A172 (cell line): ENCODE measurements around the gene IMMP2L. TPM values are rescaled to one million over a fixed set of nuclear protein-coding genes. Genes with fewer than 3 reads are reported as not detected.
"Not testable (repeated sequence)": the region's sequence is repeated elsewhere in the genome, so short reads cannot be mapped to it uniquely, and the experiment has no call there.

ENCODE experiments used
- DNase-seq: peaks from one replicate; pipeline ENCODE4 v3.0.0-alpha.2; 2015; ENCODE audit warnings: low spot score
- total RNA-seq: library from RNA; depleted of rRNA; stranded (reverse); fragments of >200 nt; shearing (Covaris generic); gene quantifications from 2 replicates; pipeline ENCODE4 v1.2.3, GENCODE V29; 2014; rRNA removed

IMMP2L gene
- 10.8 and 22.6 TPM in 2 replicates for total RNA-seq

GRCh38 chr7:111561904-111562732 is at the start of gene IMMP2L:
Gene IMMP2L (minus strand): TSS chr7:111562492.
- DNase-seq = peak; percentile 71

DNA sequence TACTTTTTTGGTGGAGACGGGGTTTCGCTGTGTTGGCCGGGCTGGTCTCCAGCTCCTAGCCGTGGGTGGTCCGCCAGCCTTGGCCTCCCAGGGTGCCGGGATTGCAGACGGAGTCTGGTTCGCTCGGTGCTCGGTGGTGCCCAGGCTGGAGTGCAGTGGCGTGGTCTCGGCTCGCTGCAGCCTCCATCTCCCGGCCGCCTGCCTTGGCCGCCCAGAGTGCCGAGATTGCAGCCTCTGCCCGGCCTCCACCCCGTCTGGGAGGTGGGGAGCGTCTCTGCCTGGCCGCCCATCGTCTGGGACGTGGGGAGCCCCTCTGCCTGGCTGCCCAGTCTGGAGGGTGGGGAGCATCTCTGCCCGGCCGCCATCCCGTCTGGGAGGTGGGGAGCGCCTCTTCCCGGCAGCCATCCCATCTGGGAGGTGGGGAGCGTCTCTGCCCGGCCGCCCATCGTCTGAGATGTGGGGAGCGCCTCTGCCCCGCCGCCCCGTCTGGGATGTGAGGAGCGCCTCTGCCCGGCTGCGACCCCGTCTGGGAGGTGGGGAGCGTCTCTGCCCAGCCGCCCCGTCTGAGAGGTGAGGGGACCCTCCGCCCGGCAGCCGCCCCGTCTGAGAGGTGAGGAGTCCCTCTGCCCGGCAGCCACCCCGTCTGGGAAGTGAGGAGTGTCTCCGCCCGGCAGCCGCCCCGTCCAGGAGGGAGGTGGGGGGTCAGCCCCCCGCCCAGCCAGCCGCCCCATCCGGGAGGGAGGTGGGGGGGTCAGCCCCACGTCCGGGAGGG is 47.4 kb upstream of the IMMP2L start:
- DNase-seq = not testable (repeated sequence)

DNA sequence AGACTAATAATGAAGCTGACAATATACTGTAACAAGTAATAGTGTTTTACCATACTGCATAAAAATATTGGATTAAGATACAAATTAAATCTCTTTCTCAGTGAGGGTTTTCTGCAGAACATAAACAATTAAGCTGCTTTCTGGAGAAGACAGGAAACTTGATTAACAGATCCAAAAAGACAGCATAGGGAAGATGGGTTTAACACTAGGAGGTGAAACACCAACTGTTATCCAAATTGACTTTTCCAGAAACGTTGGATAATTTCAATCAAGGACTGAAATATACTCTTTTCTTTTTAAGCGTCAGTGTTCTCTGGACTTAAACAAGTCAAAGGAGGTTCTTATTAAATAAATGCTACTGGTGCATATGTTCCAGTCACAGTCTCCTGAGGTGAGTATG is 45.3 kb upstream of the IMMP2L start:
- no peak for DNase-seq

DNA sequence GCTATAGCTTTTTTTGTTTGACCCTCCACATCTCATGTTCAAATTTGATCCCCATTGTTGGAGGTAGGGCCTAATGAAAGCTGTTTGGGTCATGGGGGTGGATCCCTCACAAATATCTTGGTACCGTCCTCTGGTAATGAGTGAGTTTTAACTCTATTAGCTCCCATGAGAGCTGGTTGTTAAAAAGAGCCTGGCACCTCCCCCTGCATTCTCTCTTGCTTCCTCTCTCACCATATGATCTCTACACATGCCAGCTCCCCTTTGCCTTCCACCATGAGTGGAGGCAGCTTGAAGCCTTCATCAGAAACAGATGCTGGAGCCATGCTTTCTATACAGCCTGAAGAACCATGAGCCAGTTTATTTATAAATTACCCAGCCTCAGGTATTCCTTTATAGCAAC is 43.0 kb upstream of the IMMP2L start:
- no peak for DNase-seq

DNA sequence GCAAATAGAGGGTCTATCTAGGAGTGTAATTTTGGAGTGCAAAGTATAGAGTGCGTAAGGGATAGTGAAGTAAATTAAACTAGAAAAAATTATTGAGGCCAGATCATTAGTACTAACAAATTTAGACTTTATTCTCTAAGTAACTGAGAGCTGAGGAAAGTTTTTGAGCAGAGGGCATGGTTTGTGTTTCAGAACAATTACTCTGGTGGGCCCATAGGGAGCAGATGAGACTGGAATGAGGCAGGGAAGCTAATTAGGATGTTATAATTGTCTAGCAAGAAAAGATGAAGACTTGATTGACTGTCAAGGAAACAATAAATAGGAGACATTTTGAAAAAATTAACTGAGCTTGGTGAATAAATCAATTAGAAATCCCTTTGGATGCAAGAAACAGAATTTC is 37.8 kb upstream of the IMMP2L start:
- no peak for DNase-seq

DNA sequence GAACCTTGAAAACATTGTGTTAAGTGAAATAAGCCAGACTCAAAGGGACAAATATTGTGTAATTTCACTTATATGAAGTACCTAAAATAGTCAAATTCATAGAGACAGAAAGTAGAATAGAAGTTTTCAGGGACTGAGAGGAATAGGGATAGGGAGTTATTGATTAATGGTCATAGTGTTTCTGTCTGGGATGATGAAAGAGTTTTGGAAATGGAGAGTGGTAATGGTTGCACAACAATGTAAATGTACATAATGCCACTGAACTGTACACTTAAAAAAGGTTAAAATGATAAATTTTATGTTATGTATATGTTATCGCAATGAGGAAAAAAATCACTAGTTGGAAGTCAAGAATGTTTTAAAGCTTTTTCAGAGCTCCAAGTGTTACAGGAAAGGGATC is 33.5 kb upstream of the IMMP2L start:
- DNase-seq = no peak

- no peak for DNase-seq
These were observed 32.3 kb upstream of the IMMP2L start for GRCh38 chr7:111594602-111595001.

- no peak for DNase-seq
These were observed 31.1 kb upstream of the IMMP2L start for GRCh38 chr7:111593343-111593742.

DNA sequence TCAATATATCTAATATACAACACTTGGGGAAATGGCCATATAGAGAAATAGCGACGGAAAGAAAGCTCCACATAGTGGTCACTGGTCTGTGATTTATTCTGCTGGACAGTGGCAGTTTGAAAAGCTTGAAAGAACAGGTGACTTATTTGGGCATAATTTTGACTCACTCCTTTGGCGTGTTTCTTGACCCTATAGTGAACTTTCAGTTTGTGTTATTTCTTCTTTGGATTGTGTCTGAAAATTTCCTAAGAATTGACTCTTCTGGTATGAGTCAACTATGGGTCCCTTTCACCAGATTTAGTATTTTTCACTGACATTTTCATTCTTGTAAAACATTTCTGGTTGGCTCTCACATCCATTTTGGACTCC is 25.8 kb upstream of the IMMP2L start:
- DNase-seq = peak; percentile 7

DNA sequence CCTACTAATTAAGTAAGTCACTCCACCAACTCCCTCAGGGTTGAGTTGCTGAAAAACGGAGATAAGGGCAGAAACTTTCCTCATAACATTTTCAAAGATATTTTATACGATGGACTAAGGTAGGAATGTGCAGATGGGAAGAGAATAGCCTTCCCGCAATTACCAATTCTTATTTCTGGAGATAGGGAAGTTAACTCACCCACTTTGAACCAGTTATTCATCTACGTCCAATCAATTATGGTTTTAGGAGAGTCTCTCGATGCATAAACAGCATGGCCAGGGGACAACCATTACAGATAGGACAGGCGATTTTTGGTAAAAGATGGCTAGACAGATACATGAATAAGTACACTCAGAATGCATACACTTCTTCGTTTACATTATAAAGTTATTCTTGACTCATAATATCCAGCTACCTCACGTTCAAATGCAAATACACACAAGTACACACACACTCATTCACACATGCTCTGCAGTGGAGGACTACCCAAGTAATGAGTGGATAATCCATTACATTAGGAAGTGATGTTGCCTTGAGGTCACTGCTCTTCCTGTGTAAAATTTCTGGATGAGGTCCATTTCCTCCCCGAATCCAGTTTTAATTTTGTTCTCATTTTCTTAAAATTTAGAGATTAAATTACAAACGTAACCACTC is 25.2 kb upstream of the IMMP2L start:
- no peak for DNase-seq

- DNase-seq = no peak
These were observed 24.6 kb upstream of the IMMP2L start for GRCh38 chr7:111586711-111587409.

GRCh38 chr7:111581784-111582488 is 19.6 kb upstream of the IMMP2L start:
- not testable (repeated sequence) for DNase-seq

GRCh38 chr7:111581207-111581606 is 18.9 kb upstream of the IMMP2L start:
- DNase-seq = not testable (repeated sequence)

GRCh38 chr7:111578754-111579153 is 16.5 kb upstream of the IMMP2L start:
- no peak for DNase-seq

DNA sequence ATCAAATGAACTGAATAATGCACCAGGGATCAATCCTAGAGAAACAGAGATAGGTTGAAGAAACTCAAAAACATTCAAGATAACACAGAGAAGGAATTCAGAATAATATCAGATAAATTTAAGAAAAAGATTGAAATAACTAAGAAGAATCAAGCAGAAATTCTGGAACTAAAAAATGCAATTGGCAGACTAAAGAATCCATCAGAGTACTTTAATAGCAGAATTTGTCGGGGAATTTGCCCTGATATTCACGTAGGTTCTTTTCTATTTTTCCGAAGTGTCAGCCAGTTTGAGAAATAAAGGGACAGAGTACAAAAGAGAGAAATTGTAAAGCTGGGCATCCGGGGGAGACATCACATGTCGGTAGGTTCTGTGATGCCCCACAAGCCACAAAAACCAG is 9.4 kb upstream of the IMMP2L start:
- DNase-seq = no peak

DNA sequence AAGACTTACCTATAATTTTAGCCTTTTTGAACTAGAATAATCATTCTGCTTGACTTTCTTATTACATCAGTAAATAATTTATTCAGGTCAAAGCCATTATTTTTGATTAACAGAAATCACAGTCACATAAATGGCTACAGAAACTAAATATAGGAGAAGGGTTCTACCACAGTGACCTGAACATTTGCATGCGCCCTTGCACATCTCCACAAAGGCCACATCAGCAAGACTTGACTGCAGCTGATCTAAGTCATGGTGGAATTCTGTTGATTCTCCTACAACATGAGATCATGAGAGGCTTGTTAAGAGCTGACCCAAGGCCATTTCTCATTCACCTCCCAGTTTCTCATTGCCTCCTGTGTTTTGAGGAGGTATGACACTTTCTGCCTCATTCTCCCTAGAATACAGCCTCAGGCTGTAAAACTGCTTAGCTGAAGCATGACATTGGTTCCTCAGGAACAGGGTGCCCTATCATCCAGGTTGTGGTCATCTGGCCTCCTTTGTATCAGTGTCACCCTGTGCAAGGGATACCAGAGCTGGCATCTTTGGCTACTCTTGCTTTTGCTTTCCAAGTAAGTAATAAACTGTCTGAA is 6.7 kb upstream of the IMMP2L start:
- no peak for DNase-seq

DNA sequence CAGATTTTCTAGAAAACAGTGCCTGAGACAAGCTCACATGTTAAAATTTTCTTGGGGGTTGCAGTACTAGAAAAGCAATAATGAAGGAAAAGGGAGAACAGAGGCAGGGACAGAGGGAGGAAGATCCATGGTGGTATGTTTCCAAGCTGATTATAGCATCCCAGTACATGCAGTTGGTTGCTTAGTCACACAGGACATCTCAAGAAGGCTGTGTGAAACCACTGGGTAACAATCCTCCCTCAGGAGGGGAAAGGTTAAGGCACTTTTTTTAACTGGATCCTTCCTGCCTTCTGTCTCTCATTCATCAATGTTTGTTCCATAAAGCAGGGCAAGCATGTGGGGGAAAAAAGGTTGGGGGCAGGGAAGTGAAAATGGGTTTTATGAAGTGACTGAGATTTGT is 6.1 kb upstream of the IMMP2L start:
- DNase-seq = no peak

DNA sequence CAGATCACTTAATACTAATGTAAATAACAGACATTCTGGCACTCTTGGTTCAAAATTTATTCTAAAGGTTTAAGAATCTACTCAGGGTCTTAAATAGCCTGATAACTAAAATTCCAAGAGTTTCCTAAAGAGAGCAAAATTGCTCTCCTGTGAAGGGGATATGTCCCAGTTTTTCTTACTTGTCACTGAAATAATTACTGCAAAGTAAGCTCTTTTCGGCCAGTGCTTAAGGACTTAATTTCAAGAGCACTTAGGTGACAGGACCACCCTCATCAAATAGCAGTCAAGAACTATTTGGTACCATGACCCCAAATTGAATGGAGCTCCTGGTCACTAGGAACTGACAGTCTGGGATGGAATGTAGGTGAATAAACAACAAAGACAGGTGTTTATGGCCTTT is 1.8 kb upstream of the IMMP2L start:
- no peak for DNase-seq

- no peak for DNase-seq
These were observed 713 bp downstream of the IMMP2L start for GRCh38 chr7:111561654-111561903.

- DNase-seq = peak; percentile 13
These were observed 1.3 kb downstream of the IMMP2L start for GRCh38 chr7:111560773-111561653.
